ENCODE measurements around the gene ANTKMT.
"Not testable (repeated sequence)": the region's sequence is repeated elsewhere in the genome, so short reads cannot be mapped to it uniquely, and the experiment has no call there.

Gene ANTKMT

DNA sequence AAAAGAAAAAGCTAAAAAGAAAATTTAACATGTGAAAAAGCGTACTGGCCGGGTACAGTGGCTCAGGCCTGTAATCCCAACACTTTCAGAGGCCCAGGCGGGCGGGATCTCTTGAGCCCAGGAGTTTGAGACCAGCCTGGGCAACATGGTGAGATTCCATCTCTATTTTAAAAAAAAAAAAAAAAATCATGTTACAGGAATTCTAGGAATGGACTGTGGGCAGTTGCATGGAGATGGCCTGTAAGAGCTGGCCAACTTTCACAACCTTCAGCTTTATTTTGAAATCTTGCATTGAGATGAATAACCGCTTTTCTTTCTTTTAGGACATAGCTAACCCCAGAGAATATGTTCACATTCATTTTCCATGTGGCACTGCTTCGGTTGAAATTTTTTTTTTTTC, 28.1 kb downstream of the ANTKMT start:
- H3K36me3 Mint-ChIP-seq (ENCODE audit: low read depth) = no peaks in the 10 kb centered on the region
- H3K9me3 Mint-ChIP-seq = no peaks in the 10 kb centered on the region
- no peak for DNase-seq
- no peak overlapping the region for H3K4me3 Mint-ChIP-seq
- peaks cover 24% of the 10 kb centered on the region for H3K4me1 Mint-ChIP-seq
- H3K27ac Mint-ChIP-seq = no peak overlapping the region
- H3K27me3 Mint-ChIP-seq (ENCODE audit: low read depth, poor library complexity) = peaks cover 45% of the 10 kb centered on the region
- TF ChIP-seq, protein P1, sequence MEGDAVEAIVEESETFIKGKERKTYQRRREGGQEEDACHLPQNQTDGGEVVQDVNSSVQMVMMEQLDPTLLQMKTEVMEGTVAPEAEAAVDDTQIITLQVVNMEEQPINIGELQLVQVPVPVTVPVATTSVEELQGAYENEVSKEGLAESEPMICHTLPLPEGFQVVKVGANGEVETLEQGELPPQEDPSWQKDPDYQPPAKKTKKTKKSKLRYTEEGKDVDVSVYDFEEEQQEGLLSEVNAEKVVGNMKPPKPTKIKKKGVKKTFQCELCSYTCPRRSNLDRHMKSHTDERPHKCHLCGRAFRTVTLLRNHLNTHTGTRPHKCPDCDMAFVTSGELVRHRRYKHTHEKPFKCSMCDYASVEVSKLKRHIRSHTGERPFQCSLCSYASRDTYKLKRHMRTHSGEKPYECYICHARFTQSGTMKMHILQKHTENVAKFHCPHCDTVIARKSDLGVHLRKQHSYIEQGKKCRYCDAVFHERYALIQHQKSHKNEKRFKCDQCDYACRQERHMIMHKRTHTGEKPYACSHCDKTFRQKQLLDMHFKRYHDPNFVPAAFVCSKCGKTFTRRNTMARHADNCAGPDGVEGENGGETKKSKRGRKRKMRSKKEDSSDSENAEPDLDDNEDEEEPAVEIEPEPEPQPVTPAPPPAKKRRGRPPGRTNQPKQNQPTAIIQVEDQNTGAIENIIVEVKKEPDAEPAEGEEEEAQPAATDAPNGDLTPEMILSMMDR (IDR thresholded peaks at IDR 0.05) = no peak

DNA sequence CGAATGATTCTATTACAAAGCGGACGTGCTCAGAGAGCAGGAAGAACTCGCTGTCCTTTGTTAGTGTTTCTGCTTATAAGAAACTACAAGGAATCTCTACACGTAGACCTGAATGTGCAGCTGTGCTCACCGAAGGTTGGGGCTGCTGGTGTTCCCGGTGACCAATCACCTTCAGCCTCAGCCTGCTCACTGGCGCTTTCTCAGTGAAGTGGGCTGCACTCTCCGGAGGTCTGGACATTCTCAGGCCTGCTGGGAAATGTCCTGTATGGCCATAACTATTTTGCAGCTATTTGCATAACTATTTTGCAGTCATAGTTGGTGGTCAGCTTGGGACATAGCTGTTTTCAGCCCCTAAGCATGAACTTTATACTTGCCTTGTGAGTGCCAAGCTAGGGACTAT, 29.5 kb downstream of the ANTKMT start:
- peaks cover 48% of the 10 kb centered on the region for H3K27me3 Mint-ChIP-seq (ENCODE audit: low read depth, poor library complexity)

DNA sequence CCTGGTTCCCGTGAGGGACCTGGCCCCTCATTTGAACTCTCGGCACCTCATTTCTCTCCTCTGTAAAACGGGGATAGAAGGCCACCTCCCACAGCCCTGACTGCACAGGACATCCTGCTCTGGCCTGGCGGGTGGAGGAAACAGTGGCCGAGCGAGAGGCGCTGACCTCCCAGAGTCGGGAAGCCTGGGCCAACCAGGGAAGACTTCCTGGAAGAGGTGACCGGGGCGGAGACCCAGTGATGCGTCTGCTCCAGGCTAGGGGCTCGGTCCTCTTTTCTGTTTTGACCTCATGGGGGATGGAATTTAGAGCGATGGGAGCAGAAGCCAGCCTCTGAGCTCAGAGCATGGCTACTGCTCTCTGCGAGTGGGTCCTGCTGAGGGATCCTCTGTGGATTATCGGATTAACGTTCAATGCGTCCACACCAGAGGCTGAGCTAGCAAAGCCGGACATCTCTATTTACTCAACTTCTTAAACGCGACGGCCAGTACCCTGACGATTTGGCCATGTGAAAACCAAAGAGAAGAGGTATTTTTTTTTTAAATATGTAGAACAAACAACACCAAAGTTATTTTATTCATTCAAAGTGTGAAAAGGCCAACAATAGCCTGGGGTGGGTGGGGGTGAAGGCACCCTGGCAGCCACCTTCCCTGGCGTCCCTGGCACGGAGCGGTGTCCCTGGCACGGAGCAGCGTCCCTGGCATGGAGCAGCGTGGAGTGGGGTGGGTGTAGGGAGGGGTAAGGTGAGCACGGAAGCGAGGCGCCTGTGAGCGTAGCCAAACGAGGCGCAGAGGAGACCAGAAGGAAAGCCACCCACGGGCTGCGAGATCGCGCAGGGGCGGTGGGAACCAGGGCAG, 30.4 kb downstream of the ANTKMT start:
- H3K27me3 Mint-ChIP-seq (ENCODE audit: low read depth, poor library complexity) = peaks cover 48% of the 10 kb centered on the region
- H3K4me1 Mint-ChIP-seq = peaks cover 24% of the 10 kb centered on the region
- H3K27ac Mint-ChIP-seq = no peak overlapping the region
- H3K9me3 Mint-ChIP-seq = peaks cover 2% of the 10 kb centered on the region
- DNase-seq = no peak
- TF ChIP-seq, protein P1 (IDR thresholded peaks at IDR 0.05) = no peak
- no peaks in the 10 kb centered on the region for H3K36me3 Mint-ChIP-seq (ENCODE audit: low read depth)
- H3K4me3 Mint-ChIP-seq = no peak overlapping the region

More for the DNA sequence above, 29.5 kb downstream of the ANTKMT start:
- Mint-ChIP-seq H3K4me1 (peaks cover 24% of the 10 kb centered on the region), H3K9me3 (no peaks in the 10 kb centered on the region), H3K36me3 (ENCODE audit: low read depth) (no peaks in the 10 kb centered on the region), H3K4me3 (no peak overlapping the region), H3K27ac (no peak overlapping the region)
- TF ChIP-seq, protein P1 (IDR thresholded peaks at IDR 0.05) = no peak
- DNase-seq = no peak

DNA sequence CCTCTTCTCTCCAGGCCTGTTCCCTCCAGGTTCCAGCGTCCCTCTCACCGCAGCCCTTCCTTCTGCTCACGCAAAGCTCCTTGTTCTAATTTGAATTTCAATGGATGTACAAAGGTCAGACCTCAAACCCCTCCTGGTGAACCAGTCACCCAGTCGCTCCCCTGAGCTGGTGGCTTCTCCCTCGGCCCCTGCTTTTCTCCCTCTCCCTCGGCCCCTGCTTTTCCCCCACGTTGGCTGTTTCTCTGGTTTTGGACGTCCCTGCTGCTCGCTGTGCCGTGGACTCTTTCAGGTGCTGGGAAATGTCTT, 31.0 kb downstream of the ANTKMT start:
- DNase-seq = no peak
- Mint-ChIP-seq H3K4me3 (no peak overlapping the region), H3K27me3 (ENCODE audit: low read depth, poor library complexity) (peaks cover 48% of the 10 kb centered on the region), H3K9me3 (peaks cover 5% of the 10 kb centered on the region), H3K27ac (no peak overlapping the region), H3K36me3 (ENCODE audit: low read depth) (no peaks in the 10 kb centered on the region), H3K4me1 (peaks cover 24% of the 10 kb centered on the region)
- TF ChIP-seq, protein P1 (IDR thresholded peaks at IDR 0.05) = no peak

DNA sequence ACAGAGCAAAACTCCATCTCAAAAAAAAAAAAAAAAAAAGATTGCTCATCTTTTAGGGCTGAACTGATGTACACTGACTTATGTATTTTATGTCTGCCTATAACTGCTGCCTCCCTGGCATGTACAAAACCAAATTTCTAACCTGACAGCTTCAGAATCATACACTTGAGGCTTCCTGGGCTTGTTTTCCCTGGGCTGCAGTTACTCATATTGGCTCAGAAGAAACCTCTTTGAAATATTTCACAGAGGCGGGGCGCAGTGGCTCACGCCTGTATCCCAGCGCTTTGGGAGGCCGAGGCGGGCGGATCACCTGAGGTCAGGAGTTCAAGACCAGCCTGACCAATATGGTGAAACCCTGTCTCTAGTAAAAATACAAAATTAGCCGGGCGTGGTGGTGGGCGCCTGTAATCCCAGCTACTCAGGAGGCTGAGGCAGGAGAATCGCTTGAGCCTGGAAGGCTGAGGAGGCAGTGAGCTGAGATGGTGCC, 33.2 kb downstream of the ANTKMT start:
- Mint-ChIP-seq H3K4me1 (peaks cover 31% of the 10 kb centered on the region), H3K27me3 (ENCODE audit: low read depth, poor library complexity) (peaks cover 45% of the 10 kb centered on the region), H3K9me3 (peaks cover 11% of the 10 kb centered on the region)
- not testable (repeated sequence) for H3K27ac Mint-ChIP-seq; DNase-seq; H3K36me3 Mint-ChIP-seq (ENCODE audit: low read depth); H3K4me3 Mint-ChIP-seq

DNA sequence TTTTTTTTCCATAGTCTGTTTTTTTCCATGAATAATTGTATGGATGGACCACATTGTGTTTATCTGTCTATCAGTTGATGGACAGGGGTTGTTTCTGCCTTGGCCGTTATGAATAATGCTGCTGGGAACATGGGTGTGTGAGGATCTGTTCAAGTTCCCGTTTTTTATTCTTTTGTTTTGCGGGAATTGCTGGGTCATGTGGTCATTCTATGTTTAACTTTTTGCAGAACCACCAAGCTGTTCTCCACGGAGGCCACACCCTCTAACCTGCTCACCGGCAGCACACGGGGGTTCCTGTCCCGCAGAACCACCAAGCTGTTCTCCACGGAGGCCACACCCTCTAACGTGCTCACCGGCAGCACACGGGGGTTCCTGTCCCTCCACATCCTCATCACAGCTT, 33.7 kb downstream of the ANTKMT start:
- DNase-seq = no peak
- H3K27me3 Mint-ChIP-seq (ENCODE audit: low read depth, poor library complexity) = peaks cover 45% of the 10 kb centered on the region
- H3K4me3 Mint-ChIP-seq = no peak overlapping the region
- no peak overlapping the region for H3K27ac Mint-ChIP-seq
- H3K9me3 Mint-ChIP-seq = peaks cover 11% of the 10 kb centered on the region
- peaks cover 34% of the 10 kb centered on the region for H3K4me1 Mint-ChIP-seq
- no peaks in the 10 kb centered on the region for H3K36me3 Mint-ChIP-seq (ENCODE audit: low read depth)
- TF ChIP-seq, protein P1 (IDR thresholded peaks at IDR 0.05) = no peak
